NCI-H187 treated with DMSO at 0.1 percent for 48 hours (cell line): Measurements from ENCODE around the gene LRRC4C.

ENCODE experiments used
- DNase-seq: peaks from one replicate; lab custom pipeline; 2025; lab: John Stamatoyannopoulos, UW

LRRC4C gene

DNA sequence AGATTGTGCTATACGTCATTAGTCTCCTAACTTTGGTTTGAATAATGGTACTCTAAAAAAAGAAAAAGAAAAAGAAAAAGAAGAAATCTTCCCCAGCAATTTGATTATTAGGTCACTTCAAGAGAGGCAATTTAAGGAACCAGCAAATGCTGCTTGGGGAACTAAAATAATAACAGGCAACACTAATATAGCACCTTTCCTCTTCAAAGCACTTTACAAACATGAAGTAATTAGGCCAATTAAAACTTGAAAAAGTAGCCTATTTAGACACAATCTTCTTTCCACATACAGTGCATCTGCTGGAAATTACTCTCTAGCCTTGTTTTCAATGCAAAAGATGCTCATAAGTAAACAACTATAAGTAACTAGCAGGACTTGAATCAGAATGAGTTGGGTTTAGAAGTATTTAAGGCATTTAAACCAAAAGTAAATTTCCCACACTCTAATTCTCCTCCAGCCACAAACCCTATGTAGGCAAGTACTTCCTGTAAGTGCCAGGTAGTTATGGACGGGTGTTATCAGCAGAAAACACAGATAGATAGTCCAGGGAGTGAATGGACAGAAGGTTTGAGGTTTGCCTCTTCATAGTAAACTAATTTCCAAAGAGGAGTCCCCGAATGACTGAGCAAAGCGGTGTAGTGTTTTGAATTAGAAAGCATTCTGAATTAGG, 44.5 kb downstream of the LRRC4C start:
- no peak for DNase-seq

- no peak for DNase-seq
Measured at GRCh38 chr11:41413843-41414242, 45.6 kb downstream of the LRRC4C start.

GRCh38 chr11:41405812-41406211, 53.6 kb downstream of the LRRC4C start:
- no peak for DNase-seq

DNA sequence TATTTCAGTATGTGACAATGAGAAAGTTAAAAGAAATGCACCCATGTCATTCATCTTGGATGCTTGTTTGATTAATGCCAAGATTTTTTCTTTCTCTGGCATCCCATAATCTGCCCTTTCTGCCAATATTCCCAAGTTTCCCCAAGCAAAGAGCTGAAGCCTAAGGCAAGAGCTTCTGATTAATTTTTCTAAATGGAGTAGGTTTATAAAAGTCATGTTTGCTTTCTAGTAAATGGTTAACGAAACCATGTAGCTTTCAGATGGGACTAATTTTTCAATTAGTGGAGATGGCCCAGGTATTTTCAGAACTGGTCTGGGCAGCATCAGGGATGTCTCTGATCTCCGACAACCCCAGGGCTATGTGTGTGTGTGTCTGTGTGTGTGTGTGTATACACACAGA, 55.3 kb downstream of the LRRC4C start:
- no peak for DNase-seq

- no peak for DNase-seq
Measured at GRCh38 chr11:41403458-41403857, 56.0 kb downstream of the LRRC4C start.

DNA sequence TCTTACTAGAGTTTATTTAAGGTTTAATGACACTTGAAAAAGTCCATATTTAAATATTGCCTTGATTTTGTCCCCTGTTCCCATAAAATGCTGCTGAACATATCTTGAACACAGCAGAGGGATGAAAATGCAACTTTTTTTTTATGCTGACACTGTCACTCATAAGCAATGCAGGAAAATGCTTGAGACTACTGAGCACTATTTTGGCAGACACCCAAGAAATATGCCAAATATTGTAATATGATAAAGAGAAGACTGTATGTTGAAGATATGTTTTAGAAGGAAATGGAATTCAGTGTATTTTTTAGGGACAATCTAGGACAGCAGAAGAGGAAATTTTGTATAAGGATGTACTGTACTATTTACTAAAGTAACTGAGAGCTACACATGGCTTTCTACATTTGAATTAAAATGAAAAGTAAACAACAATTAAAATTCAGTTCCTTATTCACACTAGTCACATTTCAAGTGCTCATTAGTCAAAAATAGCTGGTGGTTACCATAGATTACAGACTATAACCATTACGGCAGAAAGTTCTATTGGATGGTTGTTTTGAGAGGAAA, 58.6 kb downstream of the LRRC4C start:
- DNase-seq, result no peak

DNA sequence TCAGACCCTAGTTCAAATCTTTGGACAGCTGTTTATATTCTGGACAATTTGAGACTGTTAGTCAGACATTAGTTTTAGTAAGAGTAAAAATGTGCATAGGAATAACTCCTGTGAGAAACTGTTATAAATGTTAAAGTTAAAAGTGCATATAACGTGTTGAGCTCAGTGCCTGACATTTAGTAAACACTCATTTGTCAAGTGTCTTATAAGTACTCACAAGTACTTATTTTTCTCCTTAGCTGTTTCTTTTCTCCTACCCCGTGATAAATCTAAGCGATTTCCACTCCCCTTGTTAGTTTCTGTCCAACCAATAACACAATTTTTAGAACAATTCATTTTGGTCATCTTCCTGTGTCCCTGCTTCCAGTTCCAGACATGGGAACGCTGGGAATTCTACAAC, 59.3 kb downstream of the LRRC4C start:
- no peak for DNase-seq

DNA sequence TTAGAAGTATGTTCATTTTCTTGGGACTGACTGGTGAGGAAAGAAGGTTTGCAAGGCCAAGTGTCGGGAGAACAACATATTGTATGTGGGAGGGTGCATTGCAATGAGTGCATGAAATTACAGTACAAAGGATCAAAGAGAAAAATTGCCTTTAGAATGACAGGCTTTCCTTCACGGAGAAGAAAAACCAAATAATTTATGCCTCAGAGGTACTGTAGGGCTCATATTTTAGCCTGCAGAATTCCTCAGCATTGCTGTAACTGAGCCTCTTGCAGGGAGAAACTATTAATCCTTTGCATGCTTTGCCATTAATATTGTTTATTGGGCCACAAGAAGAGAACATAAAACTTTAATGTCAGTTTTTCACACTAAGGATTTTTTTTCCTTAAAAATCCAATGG, 60.1 kb downstream of the LRRC4C start:
- DNase-seq, result no peak

DNA sequence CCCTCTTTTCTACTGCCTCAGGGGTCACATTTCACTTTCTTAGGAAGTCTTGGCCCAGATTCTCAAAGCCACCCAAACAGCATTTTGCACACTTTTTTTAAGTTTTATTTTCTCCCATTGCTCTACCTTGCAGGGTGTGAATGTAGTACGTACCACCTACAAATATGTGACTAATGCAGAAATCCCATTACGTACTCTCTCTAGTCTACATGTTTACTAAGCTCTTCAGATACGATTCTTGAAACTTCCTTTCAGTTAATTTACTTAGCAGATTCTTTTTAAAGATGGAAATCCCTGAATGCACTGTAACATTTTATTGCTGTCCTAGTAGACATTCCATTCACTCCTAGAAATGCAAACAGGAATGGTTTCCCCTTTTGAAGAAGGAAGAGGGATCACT, 61.3 kb downstream of the LRRC4C start:
- no peak for DNase-seq

GRCh38 chr11:41394521-41395195, 64.8 kb downstream of the LRRC4C start:
- DNase-seq, result no peak

- no peak for DNase-seq
Measured at GRCh38 chr11:41392596-41392995, 66.9 kb downstream of the LRRC4C start.

DNA sequence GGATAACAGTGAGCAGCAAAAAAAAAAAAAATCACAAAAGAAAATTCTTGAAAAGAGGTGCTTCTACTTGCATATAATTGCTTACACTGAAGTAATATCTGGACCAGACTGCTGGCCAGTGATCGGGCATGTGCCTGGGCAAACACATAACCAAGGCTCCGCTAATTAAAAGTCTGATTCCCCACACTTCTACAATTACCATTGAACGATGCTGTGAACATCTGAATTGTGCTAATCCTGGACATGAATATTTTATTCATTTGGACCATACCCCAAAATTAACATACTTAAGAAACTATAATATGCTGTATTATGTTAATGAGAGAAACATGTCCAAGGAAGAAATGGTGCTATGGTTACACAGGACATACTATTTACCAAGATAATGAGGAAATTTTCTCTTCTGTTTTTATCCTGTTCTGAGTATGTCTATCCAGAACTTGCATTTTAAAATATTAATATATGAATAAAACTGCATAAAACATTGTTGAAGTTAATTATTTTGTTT, 69.8 kb downstream of the LRRC4C start:
- DNase-seq, result no peak

GRCh38 chr11:41384329-41384728, 75.1 kb downstream of the LRRC4C start:
- no peak for DNase-seq

- DNase-seq, result no peak
Measured at GRCh38 chr11:41383768-41384167, 75.7 kb downstream of the LRRC4C start.

- no peak for DNase-seq
Measured at GRCh38 chr11:41382927-41383326, 76.5 kb downstream of the LRRC4C start.

GRCh38 chr11:41379084-41379483, 80.4 kb downstream of the LRRC4C start:
- no peak for DNase-seq

DNA sequence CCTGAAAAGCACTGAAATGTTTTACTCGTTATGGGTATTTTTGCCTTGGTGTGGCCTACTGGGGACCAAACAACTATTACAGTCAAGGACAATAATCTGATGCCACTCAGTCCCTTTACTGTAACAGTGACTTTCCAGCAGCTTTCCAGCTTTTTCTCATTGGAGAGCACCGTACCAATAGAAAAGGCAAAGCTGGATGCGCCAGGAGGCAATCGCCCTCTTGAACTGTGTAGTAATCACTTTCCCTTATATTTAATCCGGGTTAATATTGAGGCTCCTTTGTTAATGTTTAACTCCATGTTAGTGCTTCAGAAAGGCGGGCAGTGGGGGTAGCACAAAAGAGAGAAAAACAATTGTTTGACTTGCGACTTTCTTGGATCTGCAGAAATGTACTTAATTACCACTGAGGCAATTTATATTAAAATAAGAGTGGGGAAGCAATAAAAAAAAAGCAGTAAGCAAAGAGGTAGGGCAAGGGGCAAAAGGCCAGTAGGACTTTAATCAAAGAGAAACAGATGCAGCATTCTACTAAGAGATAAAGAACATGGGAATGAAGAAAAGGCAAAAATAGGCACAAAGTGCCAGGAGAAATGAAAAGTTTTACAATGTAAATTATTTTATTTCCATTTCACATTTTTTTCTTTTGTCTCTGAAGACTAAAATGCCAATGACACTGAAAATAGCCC, 81.6 kb downstream of the LRRC4C start:
- DNase-seq, result no peak

- DNase-seq, result no peak
Measured at GRCh38 chr11:41351825-41352224, 107.6 kb downstream of the LRRC4C start.

DNA sequence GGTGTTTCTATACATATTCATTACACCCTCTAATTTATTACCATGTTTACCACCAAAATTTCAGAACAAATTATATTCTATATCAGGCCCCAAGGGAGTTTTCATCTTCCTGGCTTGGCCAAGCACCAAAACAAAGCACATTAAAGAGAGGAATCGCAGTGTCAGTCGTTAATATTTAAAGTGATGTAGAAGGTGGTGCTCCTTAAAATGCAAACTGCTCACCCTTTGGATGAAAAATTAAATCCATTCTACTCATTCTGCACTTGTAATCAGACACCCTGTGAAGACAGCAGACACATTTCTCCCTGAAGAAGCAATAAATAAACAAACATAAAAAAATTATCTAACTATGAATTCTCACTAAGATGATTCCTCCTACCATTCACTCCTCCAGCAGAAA, 113.4 kb downstream of the LRRC4C start:
- DNase-seq, result no peak

GRCh38 chr11:41334007-41334933, 125.2 kb downstream of the LRRC4C start:
- DNase-seq, result no peak

- no peak for DNase-seq
Measured at GRCh38 chr11:41333357-41333756, 126.1 kb downstream of the LRRC4C start.

GRCh38 chr11:41328324-41328723, 131.1 kb downstream of the LRRC4C start:
- DNase-seq, result no peak
